Measurements from ENCODE around the gene B4GALT6.

The B4GALT6 gene

GRCh38 chr18:31611511-31611910 is 72.9 kb downstream of the B4GALT6 start:
- no peaks in the 10 kb centered on the region for H3K27me3 ChIP-seq
- no peaks in the 10 kb centered on the region for H3K9me3 ChIP-seq
- no peaks in the 10 kb centered on the region for H3K36me3 ChIP-seq
- no peak overlapping the region for H3K27ac ChIP-seq
- no peak for TF ChIP-seq CTCF (IDR thresholded peaks at IDR 0.05)
- H3K4me3 ChIP-seq (ENCODE audit: low read depth in 1 of 2, low read length in 1 of 2) = no peak overlapping the region
- H3K4me1 ChIP-seq (ENCODE audit: control insufficient read depth in 1 of 2, insufficient read depth in 1 of 2, low read depth in 1 of 2, low read length in 1 of 2) = no peaks in the 10 kb centered on the region

DNA sequence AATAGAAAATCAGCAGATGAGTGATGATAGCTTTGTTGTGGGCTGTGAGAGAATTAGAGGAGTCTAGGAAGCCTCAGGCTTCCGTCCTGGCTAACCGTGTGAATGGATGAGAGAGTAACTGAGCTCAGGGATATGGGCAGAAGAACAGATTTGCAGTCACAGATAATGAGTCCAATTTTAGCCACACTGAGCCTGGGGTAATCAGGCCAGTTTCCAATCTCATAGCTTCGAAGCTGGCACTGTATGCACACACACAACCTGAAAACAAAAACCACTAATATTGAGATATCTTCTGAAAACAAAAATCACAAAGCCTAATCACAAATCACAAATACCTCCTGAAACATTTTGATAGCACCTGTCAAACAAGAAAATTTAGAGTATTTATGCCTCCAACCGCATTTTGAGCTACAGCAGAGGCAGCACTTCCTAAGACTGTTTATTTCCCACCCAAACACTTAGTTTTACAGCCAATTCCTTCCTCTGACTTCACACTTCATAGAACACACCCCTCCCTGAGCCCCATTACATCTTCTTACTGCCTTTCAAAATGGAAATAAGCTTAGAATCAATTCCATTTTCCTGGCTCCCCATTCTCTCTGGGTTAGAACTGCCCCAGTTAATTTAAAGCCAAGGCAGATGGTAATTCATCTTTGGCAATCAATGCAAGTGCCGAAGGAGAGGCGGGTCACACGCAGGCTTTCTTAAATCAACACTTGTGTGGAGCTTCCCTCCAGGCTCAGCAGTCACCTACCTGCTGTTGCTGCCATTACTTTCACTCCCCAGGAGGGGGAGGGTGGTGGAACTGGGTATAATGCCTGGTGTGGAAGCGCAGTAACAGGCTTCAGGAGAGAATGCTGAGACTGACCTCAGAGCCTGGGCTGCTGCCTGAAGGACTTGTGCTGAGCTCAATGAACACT is 73.8 kb downstream of the B4GALT6 start:
- H3K4me3 ChIP-seq (ENCODE audit: low read depth in 1 of 2, low read length in 1 of 2) = no peak overlapping the region
- no peak overlapping the region for H3K27ac ChIP-seq
- H3K36me3 ChIP-seq = no peaks in the 10 kb centered on the region
- no peaks in the 10 kb centered on the region for H3K4me1 ChIP-seq (ENCODE audit: control insufficient read depth in 1 of 2, insufficient read depth in 1 of 2, low read depth in 1 of 2, low read length in 1 of 2)
- H3K27me3 ChIP-seq = no peaks in the 10 kb centered on the region
- no peaks in the 10 kb centered on the region for H3K9me3 ChIP-seq
- TF ChIP-seq CTCF (IDR thresholded peaks at IDR 0.05) = no peak

- Histone ChIP-seq H3K27ac (no peak overlapping the region), H3K36me3 (no peaks in the 10 kb centered on the region), H3K4me3 (ENCODE audit: low read depth in 1 of 2, low read length in 1 of 2) (no peak overlapping the region), H3K9me3 (no peaks in the 10 kb centered on the region), H3K27me3 (no peaks in the 10 kb centered on the region), H3K4me1 (ENCODE audit: control insufficient read depth in 1 of 2, insufficient read depth in 1 of 2, low read depth in 1 of 2, low read length in 1 of 2) (no peaks in the 10 kb centered on the region)
- no peak for TF ChIP-seq CTCF (IDR thresholded peaks at IDR 0.05)
Measured at GRCh38 chr18:31609886-31610285, 74.5 kb downstream of the B4GALT6 start.

- Histone ChIP-seq H3K27ac (no peak overlapping the region), H3K4me1 (ENCODE audit: control insufficient read depth in 1 of 2, insufficient read depth in 1 of 2, low read depth in 1 of 2, low read length in 1 of 2) (no peaks in the 10 kb centered on the region), H3K36me3 (no peaks in the 10 kb centered on the region), H3K27me3 (no peaks in the 10 kb centered on the region), H3K9me3 (no peaks in the 10 kb centered on the region), H3K4me3 (ENCODE audit: low read depth in 1 of 2, low read length in 1 of 2) (no peak overlapping the region)
- TF ChIP-seq CTCF (IDR thresholded peaks at IDR 0.05) = no peak
Measured at GRCh38 chr18:31607384-31607783, 77.0 kb downstream of the B4GALT6 start.

DNA sequence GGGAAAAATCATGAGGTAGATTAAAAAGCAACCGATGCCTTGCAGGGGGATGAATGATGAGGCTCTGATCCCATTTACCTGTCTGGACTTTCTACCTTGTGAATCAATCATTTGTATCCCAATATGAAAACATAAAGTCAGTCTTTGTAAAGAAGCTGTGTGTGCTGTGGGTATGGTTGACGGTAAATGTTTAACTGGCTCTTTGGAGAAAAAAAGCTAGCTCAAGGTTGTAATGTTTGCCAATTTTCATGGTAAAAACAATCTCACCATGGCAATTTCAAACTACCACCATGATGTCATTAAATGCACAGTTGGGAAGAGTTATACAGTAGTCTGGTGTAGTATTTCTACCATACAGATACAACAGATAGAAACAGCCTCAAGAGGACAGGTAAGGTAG is 78.1 kb downstream of the B4GALT6 start:
- Histone ChIP-seq H3K36me3 (no peaks in the 10 kb centered on the region), H3K9me3 (no peaks in the 10 kb centered on the region), H3K4me3 (ENCODE audit: low read depth in 1 of 2, low read length in 1 of 2) (no peak overlapping the region), H3K27ac (no peak overlapping the region), H3K27me3 (no peaks in the 10 kb centered on the region), H3K4me1 (ENCODE audit: control insufficient read depth in 1 of 2, insufficient read depth in 1 of 2, low read depth in 1 of 2, low read length in 1 of 2) (no peaks in the 10 kb centered on the region)
- no peak for TF ChIP-seq CTCF (IDR thresholded peaks at IDR 0.05)

Data from neutrophil (primary cell).